HCT116 (cell line): ENCODE data around the gene FAM83E. TPM values are rescaled to one million over a fixed set of nuclear protein-coding genes. Genes with fewer than 3 reads are reported as not detected.

Experiments used
- ATAC-seq: fragments of 200-7000 bp; cut with Tn5 transposase; 2 replicates; pipeline ENCODE4 v1.9.1; 2020; ENCODE audit warnings: mild to moderate bottlenecking, moderate library complexity
- BruUV-seq: library from RNA; stranded (reverse); fragments of 400-500 nt; replicated peaks from 2 replicates; lab custom pipeline; 2021; lab: Mats Ljungman, UMichigan
- CTCF ChIA-PET: fragments of 300-600 bp; sonication (Branson Sonifier 250); formaldehyde crosslinking; loops from one replicate; lab custom pipeline; 2021; ENCODE audit warnings: antibody characterized with exemption; lab: Charles Lee
- POLR2A ChIA-PET: fragments of 300-600, 350-600 bp; sonication (Branson Sonifier 250); formaldehyde crosslinking; loops from one replicate; lab custom pipeline; 2021; ENCODE audit warnings: antibody characterized with exemption; lab: Charles Lee
- RAD21 ChIA-PET, 2 experiments: fragments of 300-600 bp; sonication (Branson Sonifier 250); formaldehyde crosslinking; loops; one replicate each; lab custom pipeline; 2023; ENCODE audit warnings: low total read pairs in 2 of 2; ENCODE audit not compliant: uncharacterized antibody in 2 of 2, unreplicated experiment in 2 of 2, low non-redundant PET in 1 of 2; lab: Charles Lee
- DNase-seq: peaks from one replicate; pipeline ENCODE4 v3.0.0-alpha.2; 2010; ENCODE audit warnings: low read depth, low spot score
- H2AFZ ChIP-seq: fragments of 200-600 bp; shearing (Covaris generic), sonication (generic); 2 replicates; pipeline ENCODE4 v1.6.1; 2017; ENCODE audit warnings: low read depth, mixed run types, mixed read lengths, antibody characterized with exemption, low read length; ENCODE audit not compliant: poor library complexity, severe bottlenecking
- H3K27ac ChIP-seq: 2 replicates; pipeline ENCODE4 v1.5.1; 2012; ENCODE audit warnings: low read depth, low read length
- H3K27me3 ChIP-seq: fragments of 200-600 bp; sonication (generic); 2 replicates; pipeline ENCODE4 v1.6.1; 2016; ENCODE audit warnings: mixed run types, low read length, mixed read lengths; ENCODE audit not compliant: insufficient read depth
- H3K36me3 ChIP-seq, 2 experiments: fragments of 200-500 bp in 1 of 2; fragments of 200-600 bp in 1 of 2; sonication (Bioruptor generic) in 1 of 2; sonication (generic) in 1 of 2; 2 replicates each; pipeline versions ENCODE4 v1.5.1 to v1.6.1; 2014 to 2016; ENCODE audit warnings: low read length in 2 of 2, inconsistent platforms in 1 of 2, mixed read lengths in 1 of 2, mixed run types in 1 of 2; ENCODE audit not compliant: insufficient read depth in 2 of 2, control insufficient read depth in 1 of 2
- H3K4me1 ChIP-seq, 2 experiments: fragments of 200-600 bp in 1 of 2; sonication (generic) in 1 of 2; 2 replicates each; pipeline versions ENCODE4 v1.5.1 to v1.6.1; 2012 to 2017; ENCODE audit warnings: low read length in 2 of 2, inconsistent platforms in 1 of 2, mild to moderate bottlenecking in 1 of 2, mixed read lengths in 1 of 2, mixed run types in 1 of 2, moderate library complexity in 1 of 2; ENCODE audit not compliant: insufficient read depth in 2 of 2, control insufficient read depth in 1 of 2
- H3K4me2 ChIP-seq: fragments of 200-600 bp; sonication (generic); 2 replicates; pipeline ENCODE4 v1.6.1; 2017; ENCODE audit warnings: mixed run types, low read length, mixed read lengths
- H3K4me3 ChIP-seq, 2 experiments: fragments of 200-600 bp in 1 of 2; sonication (generic) in 1 of 2; replicated peaks in 1 of 2; 2 replicates each; pipeline ENCODE4 v1.5.1; 2011 to 2016; ENCODE audit warnings: low read length in 2 of 2, control low read depth in 1 of 2, low read depth in 1 of 2, mild to moderate bottlenecking in 1 of 2, mixed read lengths in 1 of 2, mixed run types in 1 of 2
- H3K79me2 ChIP-seq: fragments of 200-600 bp; sonication (generic); 2 replicates; pipeline ENCODE4 v1.6.1; 2017; ENCODE audit warnings: mild to moderate bottlenecking, mixed run types, low read length, moderate library complexity, mixed read lengths; ENCODE audit not compliant: insufficient read depth
- H3K9ac ChIP-seq: fragments of 200-600 bp; sonication (generic); 2 replicates; pipeline ENCODE4 v1.6.1; 2016; ENCODE audit warnings: low read length, mixed read lengths
- H3K9me2 ChIP-seq: fragments of 200-600 bp; sonication (generic), shearing (Covaris generic); 2 replicates; pipeline ENCODE4 v1.6.1; 2017; ENCODE audit warnings: mixed run types, mild to moderate bottlenecking, moderate library complexity; ENCODE audit not compliant: insufficient read depth
- H3K9me3 ChIP-seq, 2 experiments: fragments of 200-500 bp in 1 of 2; fragments of 200-600 bp in 1 of 2; sonication (Bioruptor generic) in 1 of 2; sonication (generic) in 1 of 2; 2 replicates each; pipeline ENCODE4 v1.6.1; 2014 to 2017; ENCODE audit warnings: low read length in 2 of 2, mixed read lengths in 2 of 2, inconsistent platforms in 1 of 2, low read depth in 1 of 2, mild to moderate bottlenecking in 1 of 2, mixed run types in 1 of 2, moderate library complexity in 1 of 2; ENCODE audit not compliant: control insufficient read depth in 1 of 2, insufficient read depth in 1 of 2
- H4K20me1 ChIP-seq: fragments of 200-600 bp; sonication (generic), shearing (Covaris generic); 2 replicates; pipeline ENCODE4 v1.6.1; 2017; ENCODE audit warnings: mixed run types, mild to moderate bottlenecking, moderate library complexity; ENCODE audit not compliant: insufficient read depth
- SIN3A ChIP-seq: IDR thresholded peaks from 2 replicates; pipeline ENCODE4 v1.6.1; 2012; ENCODE audit warnings: low read depth
- SRF ChIP-seq: IDR thresholded peaks from 2 replicates; pipeline ENCODE4 v1.6.1; 2012; ENCODE audit warnings: low read depth
- ZFX ChIP-seq: fragments of 450-650 bp; IDR thresholded peaks from 2 replicates; pipeline ENCODE4 v1.6.1; 2017
- intact Hi-C: fragments of 100-400 bp; cut with micrococcal nuclease; formaldehyde crosslinking; loops from 2 replicates; pipeline ENCODE4 v1.10.0; 2022
- total RNA-seq: library from RNA; stranded (reverse); gene quantifications from one replicate; pipeline ENCODE4 v1.2.1, GENCODE V29; 2021; ENCODE audit not compliant: unreplicated experiment
- TF ChIP-seq, protein P1 (sequence below): IDR thresholded peaks from 2 replicates; pipeline ENCODE4 v1.6.1; 2011; ENCODE audit warnings: mild to moderate bottlenecking, low read length, moderate library complexity; ENCODE audit not compliant: insufficient replicate concordance; ENCODE audit errors: extremely low read depth
- TF ChIP-seq, protein P2 (sequence below): IDR thresholded peaks from 2 replicates; pipeline ENCODE4 v1.6.1; 2012

Gene FAM83E
- total RNA-seq, 1 experiment from 2014 or later = 6.8 TPM

- Histone ChIP-seq H2AFZ (no peak overlapping the region), H3K4me3 (no peak overlapping the region), H3K79me2 (no peaks in the 10 kb centered on the region), H3K4me1 (peaks cover 5 to 12% of the 10 kb centered on the region in 2 experiments; a peak in 3 of 4 replicates), H4K20me1 (no peaks in the 10 kb centered on the region), H3K9me2 (no peaks in the 10 kb centered on the region), H3K36me3 (no peaks in the 10 kb centered on the region), H3K27ac (no peak overlapping the region), H3K9ac (no peak overlapping the region), H3K27me3 (no peaks in the 10 kb centered on the region), H3K9me3 (no peaks in the 10 kb centered on the region), H3K4me2 (no peak overlapping the region)
- CTCF ChIA-PET = interaction anchor here (0.7 to 2.3 kb wide), 2 partner anchors 18 to 117 kb away, joined by 3 to 12 read pairs; no protein-coding TSS in a partner anchor
- TF ChIP-seq SIN3A (no peak), ZFX (no peak), SRF (no peak)
- TF ChIP-seq, protein P1, sequence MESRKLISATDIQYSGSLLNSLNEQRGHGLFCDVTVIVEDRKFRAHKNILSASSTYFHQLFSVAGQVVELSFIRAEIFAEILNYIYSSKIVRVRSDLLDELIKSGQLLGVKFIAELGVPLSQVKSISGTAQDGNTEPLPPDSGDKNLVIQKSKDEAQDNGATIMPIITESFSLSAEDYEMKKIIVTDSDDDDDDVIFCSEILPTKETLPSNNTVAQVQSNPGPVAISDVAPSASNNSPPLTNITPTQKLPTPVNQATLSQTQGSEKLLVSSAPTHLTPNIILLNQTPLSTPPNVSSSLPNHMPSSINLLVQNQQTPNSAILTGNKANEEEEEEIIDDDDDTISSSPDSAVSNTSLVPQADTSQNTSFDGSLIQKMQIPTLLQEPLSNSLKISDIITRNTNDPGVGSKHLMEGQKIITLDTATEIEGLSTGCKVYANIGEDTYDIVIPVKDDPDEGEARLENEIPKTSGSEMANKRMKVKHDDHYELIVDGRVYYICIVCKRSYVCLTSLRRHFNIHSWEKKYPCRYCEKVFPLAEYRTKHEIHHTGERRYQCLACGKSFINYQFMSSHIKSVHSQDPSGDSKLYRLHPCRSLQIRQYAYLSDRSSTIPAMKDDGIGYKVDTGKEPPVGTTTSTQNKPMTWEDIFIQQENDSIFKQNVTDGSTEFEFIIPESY = no peak
- TF ChIP-seq, protein P2, sequence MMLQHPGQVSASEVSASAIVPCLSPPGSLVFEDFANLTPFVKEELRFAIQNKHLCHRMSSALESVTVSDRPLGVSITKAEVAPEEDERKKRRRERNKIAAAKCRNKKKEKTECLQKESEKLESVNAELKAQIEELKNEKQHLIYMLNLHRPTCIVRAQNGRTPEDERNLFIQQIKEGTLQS = no peak
- ATAC-seq (no peak), DNase-seq (no peak)
- POLR2A ChIA-PET = interaction anchor here (3.2 kb wide), 1 partner anchor 12 kb away, joined by 31 read pairs; the partner anchor contains the start of genes RPL18 and SPHK2
- intact Hi-C loops = no loop called here
- BruUV-seq = no TSS peak
- RAD21 ChIA-PET = no interaction called here
Measured at GRCh38 chr19:48607359-48607755, 7.5 kb downstream of the FAM83E start.
